ENCODE results near the gene TTI1.

The TTI1 gene

DNA sequence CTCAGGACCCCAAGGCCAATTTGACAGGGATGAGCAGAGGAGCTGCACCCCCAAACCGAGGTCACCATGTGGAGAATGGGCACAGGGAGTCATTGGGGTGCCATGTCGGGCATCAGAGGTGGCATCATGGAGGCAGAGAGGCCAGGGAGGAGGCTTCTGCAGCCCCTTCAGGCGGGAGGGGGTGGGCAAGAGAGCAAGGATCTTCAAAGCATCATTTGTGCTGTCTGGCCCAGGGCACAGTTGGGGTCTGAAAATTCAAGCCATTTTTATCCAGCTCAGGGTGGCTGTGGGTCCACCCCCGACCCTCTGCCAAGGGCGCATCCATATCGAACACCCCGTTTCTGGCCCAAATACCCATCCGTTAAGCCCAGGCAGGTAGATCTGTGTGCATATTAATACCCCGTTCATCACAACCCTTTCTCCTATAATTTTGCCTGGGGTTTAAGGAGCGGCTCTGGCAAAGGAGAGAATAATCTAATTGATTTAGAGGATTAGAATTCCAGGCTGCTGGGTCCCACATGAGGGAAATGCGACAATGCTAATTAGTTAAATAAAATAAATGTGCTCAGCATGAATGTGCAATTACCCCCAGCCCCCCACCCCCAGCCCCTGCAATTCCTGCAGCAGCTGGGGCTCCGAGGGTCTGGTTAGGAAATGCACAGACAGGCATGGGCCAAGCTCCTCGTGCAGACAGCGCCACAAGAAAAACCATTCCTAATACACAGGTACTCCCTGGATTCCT, 98.5 kb downstream of the TTI1 start:
- DNase-seq: no peak

DNA sequence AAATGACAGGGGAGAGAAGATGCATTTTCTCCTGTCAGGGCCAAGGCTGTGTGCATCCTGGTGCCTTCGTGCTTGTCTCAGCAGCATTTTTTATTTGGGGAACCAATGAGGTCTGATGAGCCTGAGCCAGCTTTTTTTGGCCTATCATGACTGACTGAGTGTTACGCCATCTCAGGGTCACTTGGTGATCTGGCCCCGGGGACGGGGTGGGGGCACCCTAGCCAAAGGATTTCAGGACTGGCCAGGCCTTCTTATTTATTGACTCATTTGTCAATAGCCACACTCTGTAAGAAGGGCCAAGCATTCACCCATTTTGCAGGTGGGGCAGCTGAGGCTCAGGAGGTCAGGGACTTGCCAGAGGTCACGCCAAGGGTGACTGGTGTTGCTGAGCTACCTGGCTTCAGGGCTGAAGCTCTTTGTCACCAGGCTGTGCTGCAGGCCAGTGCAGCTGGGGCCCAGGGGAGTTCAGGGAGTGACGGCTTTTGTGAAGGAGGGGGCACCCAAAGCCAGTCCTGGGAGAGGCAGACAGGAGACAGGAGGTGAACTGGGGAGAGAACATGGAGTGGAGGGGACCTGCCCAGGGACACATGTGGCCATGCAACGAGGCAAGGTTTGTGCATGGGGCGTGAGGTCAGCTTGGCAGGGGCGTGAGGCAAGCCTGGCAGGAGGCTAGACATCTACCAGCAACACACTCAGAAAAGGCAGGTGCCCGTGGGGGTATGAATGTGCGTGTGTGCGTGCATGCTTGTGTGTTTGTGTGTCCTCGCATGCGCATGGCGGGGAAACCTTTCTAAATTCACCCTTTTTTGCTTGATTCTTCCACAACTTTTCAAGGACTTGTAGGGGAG, 99.2 kb downstream of the TTI1 start:
- no peak for DNase-seq

Data from stimulated activated naive CD4-positive, alpha-beta T cell treated with Interleukin-2 at 50 U/mL for 16 hours (primary cell).